ENCODE data around the gene GBP3. TPM values are rescaled to one million over a fixed set of nuclear protein-coding genes. Genes with fewer than 3 reads are reported as not detected.

Gene GBP3
- total and polyA plus RNA-seq, 10 of the 15 experiments (the other 5 are each of a cell fraction or from before 2014, with no cell fraction given): 0.21 to 3.1 (median 1.7) TPM

DNA sequence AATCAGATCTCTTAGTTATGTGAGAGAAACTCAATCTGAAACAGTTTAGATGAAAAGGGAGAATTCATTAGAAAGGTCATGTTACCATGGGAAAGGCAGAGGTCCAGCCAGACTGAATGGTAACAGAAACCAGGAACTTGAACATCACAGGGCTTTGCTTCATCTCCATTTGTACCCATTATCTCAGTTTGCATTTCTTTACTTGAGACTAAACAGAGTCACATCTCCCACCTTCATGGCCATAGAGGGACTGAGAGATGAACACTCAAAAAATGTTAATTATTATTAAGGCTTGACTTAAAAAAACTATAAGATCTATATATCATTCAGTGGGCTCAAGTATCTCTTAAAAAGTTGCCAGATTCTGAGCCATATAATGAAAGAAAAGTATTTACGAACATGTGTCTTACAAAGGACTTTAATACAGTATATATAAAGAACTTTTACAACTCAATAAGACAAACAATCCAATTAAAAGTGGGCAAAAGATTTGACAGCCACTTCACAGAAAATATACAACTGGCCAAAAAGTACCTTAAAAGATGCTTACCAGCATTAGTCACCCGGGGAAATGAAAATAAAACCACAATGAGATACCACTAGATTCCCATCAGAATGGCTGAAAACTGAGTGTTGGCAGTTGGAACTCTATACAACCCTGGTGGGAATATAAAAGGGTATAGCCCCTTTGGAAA is 43.5 kb downstream of the GBP3 start:
- TF ChIP-seq RUNX3 (IDR thresholded peaks at IDR 0.05; ENCODE audit: low read length) (peak; percentile 64), ZSCAN29 (IDR thresholded peaks at IDR 0.05) (no peak), HCFC1 (IDR thresholded peaks at IDR 0.05; ENCODE audit: low read length) (no peak), ZNF207 (IDR thresholded peaks at IDR 0.05; ENCODE audit: borderline replicate concordance) (no peak)
- ChIA-PET POLR2A (no interaction called here), SMC1A (ENCODE audit: uncharacterized antibody, unreplicated experiment) (interaction anchor here (0.6 kb wide), 1 partner anchor 378 kb away, joined by 3 read pairs; no protein-coding TSS in a partner anchor), RAD21 (ENCODE audit: unreplicated experiment) (no interaction called here), CTCF (interaction anchor here (1.9 kb wide), 1 partner anchor 475 kb away, joined by 5 read pairs; no protein-coding TSS in a partner anchor)
- intact Hi-C loops (cut with micrococcal nuclease; ENCODE audit: unreplicated experiment): no loop called here
- Histone ChIP-seq H3K4me3 (no peak overlapping the region), H3K27ac (ENCODE audit: control insufficient read depth, insufficient read depth) (peak overlapping the region; percentile 37; the same call in 1 of the 2 replicates), H3K9me3 (replicated peaks; ENCODE audit: control insufficient read depth, insufficient read depth, low read length) (peaks cover 1% of the 10 kb centered on the region; the same call in 2 of the 3 replicates), H3K36me3 (ENCODE audit: control insufficient read depth in 2 of 2, insufficient read depth in 2 of 2, low read length in 1 of 2) (peaks cover 0 to 6% of the 10 kb centered on the region in 2 experiments; a peak in 1 of 4 replicates), H3K27me3 (replicated peaks in 1 of 2; ENCODE audit: control insufficient read depth in 2 of 2, insufficient read depth in 2 of 2, low read length in 1 of 2) (no peaks in the 10 kb centered on the region), H3K4me1 (ENCODE audit: control insufficient read depth, insufficient read depth, low read length) (no peaks in the 10 kb centered on the region; the same call in 1 of the 2 replicates), H3K4me2 (ENCODE audit: control insufficient read depth, insufficient read depth) (no peak overlapping the region), H3K9ac (ENCODE audit: control insufficient read depth, insufficient read depth, low read length) (no peak overlapping the region), H3K79me2 (ENCODE audit: control insufficient read depth, insufficient read depth, low read length) (peaks cover 21% of the 10 kb centered on the region), H2AFZ (ENCODE audit: control insufficient read depth, low read depth, low read length) (no peak overlapping the region), H4K20me1 (ENCODE audit: control insufficient read depth, insufficient read depth) (no peaks in the 10 kb centered on the region)
- DNase-seq (ENCODE audit: low read depth, low spot score) (no peak), ATAC-seq (peak; percentile 22; the same call in 2 of the 3 replicates), FAIRE-seq (no peak)
- no TSS peak for BruUV-seq (replicated peaks)
- WGBS (ENCODE audit: insufficient coverage, insufficient replicate concordance, low lambda C conversion rate, missing lambda C conversion rate): 47% methylated on average over 2 of the region's 2 CpGs
- in situ Hi-C loops (cut with MboI): no loop called here

DNA sequence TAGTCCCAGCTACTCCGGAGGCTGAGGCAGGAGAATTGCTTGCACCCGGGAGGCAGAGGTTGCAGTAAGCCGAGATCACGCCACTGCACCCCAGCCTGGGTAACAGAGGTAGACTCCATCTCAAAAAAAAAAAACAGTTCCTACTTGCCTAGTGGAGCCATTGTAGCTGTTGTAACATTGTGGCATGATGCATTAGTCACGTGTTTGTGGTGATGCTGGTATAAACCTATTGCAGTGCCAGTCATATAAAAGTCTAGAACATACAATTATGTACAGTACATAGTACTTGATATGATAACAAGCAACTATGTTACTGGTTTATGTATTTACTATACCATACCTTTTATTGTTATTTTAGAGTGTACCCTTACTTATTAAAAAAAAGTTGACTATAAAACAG is 46.4 kb downstream of the GBP3 start:
- in situ Hi-C loops (cut with MboI) (no loop called here), intact Hi-C loops (cut with micrococcal nuclease; ENCODE audit: unreplicated experiment) (no loop called here)
- Histone ChIP-seq H4K20me1 (ENCODE audit: control insufficient read depth, insufficient read depth) (no peaks in the 10 kb centered on the region), H3K4me3 (no peak overlapping the region), H2AFZ (ENCODE audit: control insufficient read depth, low read depth, low read length) (no peak overlapping the region), H3K79me2 (ENCODE audit: control insufficient read depth, insufficient read depth, low read length) (peaks cover 13% of the 10 kb centered on the region), H3K27me3 (replicated peaks in 1 of 2; ENCODE audit: control insufficient read depth in 2 of 2, insufficient read depth in 2 of 2, low read length in 1 of 2) (no peaks in the 10 kb centered on the region), H3K4me1 (ENCODE audit: control insufficient read depth, insufficient read depth, low read length) (peaks cover 4% of the 10 kb centered on the region), H3K36me3 (ENCODE audit: control insufficient read depth in 2 of 2, insufficient read depth in 2 of 2, low read length in 1 of 2) (peaks cover 0 to 9% of the 10 kb centered on the region in 2 experiments; a peak in 1 of 4 replicates), H3K4me2 (ENCODE audit: control insufficient read depth, insufficient read depth) (no peak overlapping the region), H3K27ac (ENCODE audit: control insufficient read depth, insufficient read depth) (no peak overlapping the region), H3K9ac (ENCODE audit: control insufficient read depth, insufficient read depth, low read length) (no peak overlapping the region), H3K9me3 (replicated peaks; ENCODE audit: control insufficient read depth, insufficient read depth, low read length) (no peaks in the 10 kb centered on the region; the same call in 1 of the 3 replicates)
- no peak for DNase-seq (ENCODE audit: low read depth, low spot score)
- no peak for FAIRE-seq
- POLR2A ChIA-PET: no interaction called here
- ATAC-seq: no peak
- 100% methylated on average over 5 of the region's 5 CpGs for WGBS (ENCODE audit: insufficient coverage, insufficient replicate concordance, low lambda C conversion rate, missing lambda C conversion rate)
- BruUV-seq (replicated peaks): no TSS peak
- RAD21 ChIA-PET (ENCODE audit: unreplicated experiment): no interaction called here
- CTCF ChIA-PET: interaction anchor here (0.6 to 4.5 kb wide), 3 partner anchors 8 to 23 kb away, joined by 4 to 36 read pairs (median 35); no protein-coding TSS in a partner anchor
- SMC1A ChIA-PET (ENCODE audit: uncharacterized antibody, unreplicated experiment): no interaction called here
- TF ChIP-seq SMAD1 (IDR thresholded peaks at IDR 0.05; ENCODE audit: low read depth, partially characterized antibody) (no peak), BHLHE40 (IDR thresholded peaks at IDR 0.05; ENCODE audit: borderline replicate concordance in 1 of 2, low read depth in 2 of 2, low read length in 1 of 2) (no peak), NR2C1 (IDR thresholded peaks at IDR 0.05) (no peak), IRF4 (IDR thresholded peaks at IDR 0.05; ENCODE audit: low read depth, low read length) (no peak), MEF2A (IDR thresholded peaks at IDR 0.05; ENCODE audit: insufficient read depth, low read depth, low read length) (no peak), YY1 (IDR thresholded peaks at IDR 0.05; ENCODE audit: low read depth, low read length) (no peak)
- TF ChIP-seq, protein P1, sequence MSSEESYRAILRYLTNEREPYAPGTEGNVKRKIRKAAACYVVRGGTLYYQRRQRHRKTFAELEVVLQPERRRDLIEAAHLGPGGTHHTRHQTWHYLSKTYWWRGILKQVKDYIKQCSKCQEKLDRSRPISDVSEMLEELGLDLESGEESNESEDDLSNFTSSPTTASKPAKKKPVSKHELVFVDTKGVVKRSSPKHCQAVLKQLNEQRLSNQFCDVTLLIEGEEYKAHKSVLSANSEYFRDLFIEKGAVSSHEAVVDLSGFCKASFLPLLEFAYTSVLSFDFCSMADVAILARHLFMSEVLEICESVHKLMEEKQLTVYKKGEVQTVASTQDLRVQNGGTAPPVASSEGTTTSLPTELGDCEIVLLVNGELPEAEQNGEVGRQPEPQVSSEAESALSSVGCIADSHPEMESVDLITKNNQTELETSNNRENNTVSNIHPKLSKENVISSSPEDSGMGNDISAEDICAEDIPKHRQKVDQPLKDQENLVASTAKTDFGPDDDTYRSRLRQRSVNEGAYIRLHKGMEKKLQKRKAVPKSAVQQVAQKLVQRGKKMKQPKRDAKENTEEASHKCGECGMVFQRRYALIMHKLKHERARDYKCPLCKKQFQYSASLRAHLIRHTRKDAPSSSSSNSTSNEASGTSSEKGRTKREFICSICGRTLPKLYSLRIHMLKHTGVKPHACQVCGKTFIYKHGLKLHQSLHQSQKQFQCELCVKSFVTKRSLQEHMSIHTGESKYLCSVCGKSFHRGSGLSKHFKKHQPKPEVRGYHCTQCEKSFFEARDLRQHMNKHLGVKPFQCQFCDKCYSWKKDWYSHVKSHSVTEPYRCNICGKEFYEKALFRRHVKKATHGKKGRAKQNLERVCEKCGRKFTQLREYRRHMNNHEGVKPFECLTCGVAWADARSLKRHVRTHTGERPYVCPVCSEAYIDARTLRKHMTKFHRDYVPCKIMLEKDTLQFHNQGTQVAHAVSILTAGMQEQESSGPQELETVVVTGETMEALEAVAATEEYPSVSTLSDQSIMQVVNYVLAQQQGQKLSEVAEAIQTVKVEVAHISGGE (CRISPR knock-in tag; IDR thresholded peaks at IDR 0.05): no peak
